K562 (cell line): ENCODE data around the gene DTNB. TPM values are rescaled to one million over a fixed set of nuclear protein-coding genes. Genes with fewer than 3 reads are reported as not detected.

Experiments
- ATAC-seq: fragments of 200-7000 bp; cut with Tn5 transposase; 3 replicates; pipeline ENCODE4 v1.9.1; 2020; ENCODE audit warnings: moderate library complexity
- BruUV-seq: library from RNA; stranded (reverse); fragments of 400-500 nt; replicated peaks from 2 replicates; lab custom pipeline; 2021; lab: Mats Ljungman, UMichigan
- CTCF ChIA-PET: fragments of 300-600 bp; formaldehyde crosslinking; extraction: SDS; loops from one replicate; lab custom pipeline; 2021; ENCODE audit warnings: low intra/inter-chr PET ratio; lab: Yijun Ruan, JAX
- POLR2A ChIA-PET: fragments of 300-600, 350-650 bp; sonication (Branson Sonifier 250); formaldehyde crosslinking; extraction: SDS; loops from one replicate; lab custom pipeline; 2021; ENCODE audit warnings: antibody characterized with exemption, inconsistent platforms; lab: Yijun Ruan, JAX
- DNase-seq, 4 experiments: peaks; one replicate each; pipeline versions ENCODE4 v3.0.0 to v3.0.0-alpha.2; 2011 to 2018; ENCODE audit warnings: low spot score in 3 of 4, mixed read lengths in 3 of 4; ENCODE audit errors: extremely low read depth in 1 of 4
- FAIRE-seq: peaks from 2 replicates; lab custom pipeline; 2011; peaks lifted over from hg19 to GRCh38; lab: Jason Lieb, UNC
- H2AFZ ChIP-seq: 2 replicates; pipeline ENCODE4 v1.6.0; 2011; ENCODE audit warnings: low read depth, low read length, control low read depth, inconsistent platforms
- H3K27ac ChIP-seq: fragments of 200-600 bp; 3 replicates; pipeline ENCODE4 v1.8.0; 2011; ENCODE audit warnings: low read depth, mild to moderate bottlenecking, control low read depth, inconsistent platforms, low read length, moderate library complexity, mixed read lengths; ENCODE audit errors: extremely low read depth
- H3K27me3 ChIP-seq, 2 experiments: fragments of 300-600 bp in 1 of 2; 2 replicates in 1 of 2; 3 replicates in 1 of 2; pipeline versions ENCODE4 v1.6.0 to v1.8.0; 2011; ENCODE audit warnings: inconsistent platforms in 2 of 2, low read length in 2 of 2, mild to moderate bottlenecking in 1 of 2, mixed read lengths in 1 of 2, moderate library complexity in 1 of 2; ENCODE audit not compliant: control insufficient read depth in 2 of 2, insufficient read depth in 2 of 2
- H3K36me3 ChIP-seq: fragments of 300-600 bp; 3 replicates; pipeline ENCODE4 v1.8.0; 2011; ENCODE audit warnings: mild to moderate bottlenecking, low read length, inconsistent platforms; ENCODE audit not compliant: control insufficient read depth, insufficient read depth
- H3K4me1 ChIP-seq, 2 experiments: fragments of 200-600 bp in 1 of 2; replicated peaks in 1 of 2; 2 replicates in 1 of 2; 3 replicates in 1 of 2; pipeline versions ENCODE4 v1.5.1 to v1.8.0; 2011; ENCODE audit warnings: inconsistent platforms in 2 of 2, low read length in 2 of 2, mild to moderate bottlenecking in 1 of 2, mixed read lengths in 1 of 2, moderate library complexity in 1 of 2; ENCODE audit not compliant: control insufficient read depth in 2 of 2, insufficient read depth in 2 of 2
- H3K4me2 ChIP-seq: 2 replicates; pipeline ENCODE4 v1.6.1; 2011; ENCODE audit warnings: low read length, control low read depth, inconsistent platforms, mixed read lengths; ENCODE audit not compliant: insufficient read depth
- H3K4me3 ChIP-seq: fragments of 200-600 bp; sonication (generic), shearing (Covaris generic); 2 replicates; pipeline ENCODE4 v1.5.1; 2016; ENCODE audit warnings: control low read depth, inconsistent platforms
- H3K79me2 ChIP-seq: fragments of 200-600 bp; 3 replicates; pipeline ENCODE4 v1.8.0; 2011; ENCODE audit warnings: low read length, inconsistent platforms; ENCODE audit not compliant: control insufficient read depth, insufficient read depth
- H3K9ac ChIP-seq, 2 experiments: 2 replicates each; pipeline versions ENCODE4 v1.6.0 to v1.6.1; 2011; ENCODE audit warnings: low read depth in 2 of 2, low read length in 2 of 2, control low read depth in 1 of 2, inconsistent platforms in 1 of 2, mild to moderate bottlenecking in 1 of 2, mixed read lengths in 1 of 2; ENCODE audit not compliant: insufficient read depth in 1 of 2
- H3K9me1 ChIP-seq: one replicate; pipeline ENCODE4 v1.6.0; 2011; ENCODE audit warnings: inconsistent platforms, mild to moderate bottlenecking, low read length, moderate library complexity; ENCODE audit not compliant: control insufficient read depth, insufficient read depth
- H3K9me3 ChIP-seq: replicated peaks from 2 replicates; pipeline ENCODE4 v1.5.1; 2011; ENCODE audit warnings: low read depth, low read length, inconsistent platforms; ENCODE audit not compliant: control insufficient read depth, insufficient read depth
- H4K20me1 ChIP-seq: replicated peaks from 2 replicates; pipeline ENCODE4 v1.6.1; 2011; ENCODE audit warnings: low read length, inconsistent platforms, mixed read lengths; ENCODE audit not compliant: control insufficient read depth, insufficient read depth
- ARID3A ChIP-seq: IDR thresholded peaks from 2 replicates; pipeline ENCODE4 v1.6.1; 2012; ENCODE audit warnings: low read depth, low read length, improper control_type of control experiment, borderline replicate concordance
- RERE ChIP-seq: sonication (generic); formaldehyde crosslinking; IDR thresholded peaks from 2 replicates; pipeline ENCODE4 v1.8.0; 2023; ENCODE audit warnings: missing genetic modification reagents, mild to moderate bottlenecking, borderline replicate concordance
- WGBS: fragments of 100-300 bp; shearing (Covaris generic); methylation state at CpG from one replicate; pipeline ENCODE4 v1.1.6; 2016; ENCODE audit warnings: low coverage, mixed read lengths; ENCODE audit not compliant: insufficient coverage; ENCODE audit errors: missing lambda C conversion rate; 5-methylcytosine and 5-hydroxymethylcytosine counted together
- in situ Hi-C: fragments of 300-500 bp; cut with MboI; formaldehyde crosslinking; loops from 4 replicates; pipeline ENCODE4 v1.15.0; 2018; ENCODE audit warnings: inconsistent platforms, mixed read lengths
- intact Hi-C: fragments of 100-400 bp; cut with micrococcal nuclease; formaldehyde crosslinking; loops from 2 replicates; pipeline ENCODE4 v1.14.2; 2022
- polyA plus RNA-seq, 8 experiments: library from polyadenylated mRNA; depleted of rRNA in 4 of 8; stranded (reverse) in 5 of 8; unstranded in 3 of 8; fragments of >200 nt; fragmentation: Nextera tagmentation in 2 of 8; fragmentation: Illumina TruSeq in 1 of 8; extraction: Ambion mirVana in 2 of 8; extraction: Trizol in 1 of 8; gene quantifications; 2 replicates each; pipeline versions ENCODE4 v1.2.1 to v1.2.3, GENCODE V29; 2011 to 2014; ENCODE audit warnings: inconsistent platforms in 1 of 8, missing spikeins in 1 of 8
- total RNA-seq, 7 experiments: library from RNA; depleted of rRNA in 6 of 7; stranded (reverse); fragments of >200 nt in 6 of 7; fragmentation: Illumina TruSeq in 2 of 7; extraction: Trizol in 2 of 7; gene quantifications; 2 replicates each; pipeline versions ENCODE4 v1.2.1 to v1.2.3, GENCODE V29; 2011 to 2021; ENCODE audit warnings: low replicate concordance in 1 of 7

Gene DTNB
- total and polyA plus RNA-seq, 9 of the 15 experiments (the other 6 are each of a cell fraction or from before 2014, with no cell fraction given) = 0.18 to 2.0 (median 0.77) TPM; not detected in 2

GRCh38 chr2:25339211-25339674 lies 334.1 kb downstream of the DTNB start:
- no peak overlapping the region for H3K27ac ChIP-seq
- 12% methylated on average over 6 of the region's 8 CpGs for WGBS
- H3K9me1 ChIP-seq = peaks cover 3% of the 10 kb centered on the region
- ATAC-seq = no peak
- ChIA-PET POLR2A (interaction anchor here (0.6 to 1.6 kb wide), 4 partner anchors 12 to 59 kb away, joined by 3 to 4 read pairs (median 4); no protein-coding TSS in a partner anchor), CTCF (no interaction called here)
- no peaks in the 10 kb centered on the region for H3K9me3 ChIP-seq
- no peak overlapping the region for H3K4me2 ChIP-seq
- intact Hi-C loops (no loop called here), in situ Hi-C loops (no loop called here)
- peaks cover 43 to 64% of the 10 kb centered on the region in 2 experiments for H3K27me3 ChIP-seq
- H3K4me1 ChIP-seq = peaks cover 0 to 27% of the 10 kb centered on the region in 2 experiments; a peak in 4 of 5 replicates
- BruUV-seq = no TSS peak
- H3K9ac ChIP-seq = no peak overlapping the region
- H2AFZ ChIP-seq = no peak overlapping the region
- no peaks in the 10 kb centered on the region for H3K36me3 ChIP-seq
- no peak for FAIRE-seq
- H3K79me2 ChIP-seq = no peaks in the 10 kb centered on the region
- DNase-seq = no peak
- H3K4me3 ChIP-seq = no peak overlapping the region
- H4K20me1 ChIP-seq = peaks cover 34% of the 10 kb centered on the region
- no peak for TF ChIP-seq ARID3A
- TF ChIP-seq, all 486 proteins: peak for 0

- TF ChIP-seq RERE (CRISPR knock-in tag) = no peak
- intact Hi-C loops = no loop called here
- ATAC-seq (no peak), FAIRE-seq (no peak), DNase-seq (no peak)
- Histone ChIP-seq H4K20me1 (peaks cover 41% of the 10 kb centered on the region), H3K4me1 (peaks cover 0 to 27% of the 10 kb centered on the region in 2 experiments; a peak in 4 of 5 replicates), H3K9me1 (peaks cover 3% of the 10 kb centered on the region), H3K9me3 (no peaks in the 10 kb centered on the region), H3K4me2 (no peak overlapping the region), H3K4me3 (no peak overlapping the region), H3K79me2 (no peaks in the 10 kb centered on the region), H3K36me3 (no peaks in the 10 kb centered on the region), H3K9ac (no peak overlapping the region), H3K27me3 (peaks cover 43 to 64% of the 10 kb centered on the region in 2 experiments), H2AFZ (no peak overlapping the region), H3K27ac (no peak overlapping the region)
- CTCF ChIA-PET = no interaction called here
- BruUV-seq = no TSS peak
- 15% methylated on average over 11 of the region's 13 CpGs for WGBS
- POLR2A ChIA-PET = interaction anchor here (0.6 to 1.6 kb wide), 4 partner anchors 29 to 517 kb away, joined by 3 to 4 read pairs (median 4); no protein-coding TSS in a partner anchor
- in situ Hi-C loops = no loop called here
These were observed 335.0 kb downstream of the DTNB start for GRCh38 chr2:25338401-25338800.
